ENCODE measurements around the gene PTS. TPM values are rescaled to one million over a fixed set of nuclear protein-coding genes. Genes with fewer than 3 reads are reported as not detected.

Gene PTS
- total RNA-seq, 1 donor from 2014 or later, result 108 TPM

GRCh38 chr11:112210890-112211289 is 15.3 kb upstream of the PTS start:
- H3K27ac ChIP-seq, result no peak overlapping the region
- H3K4me3 ChIP-seq, result no peak overlapping the region
- no peak overlapping the region for H2AFZ ChIP-seq (replicated peaks)
- no peak for DNase-seq (ENCODE audit: low spot score)
- H3K27me3 ChIP-seq, result peaks cover 31% of the 10 kb centered on the region
- TF ChIP-seq CTCF (IDR thresholded peaks at IDR 0.05), result no peak
- no peak for TF ChIP-seq EZH2 (IDR thresholded peaks at IDR 0.05)
- no peak for TF ChIP-seq EZH2phosphoT487 (IDR thresholded peaks at IDR 0.05)
- H3K4me1 ChIP-seq, result no peaks in the 10 kb centered on the region
- H3K9me3 ChIP-seq (ENCODE audit: low read depth), result no peaks in the 10 kb centered on the region
- Mint-ChIP-seq H3K27ac (no peak overlapping the region), H3K4me3 (no peak overlapping the region), H3K36me3 (no peaks in the 10 kb centered on the region), H3K27me3 (ENCODE audit: insufficient read depth, low read depth) (no peaks in the 10 kb centered on the region), H3K4me1 (no peaks in the 10 kb centered on the region), H3K9me3 (peaks cover 3% of the 10 kb centered on the region)
- no peaks in the 10 kb centered on the region for H4K20me1 ChIP-seq (ENCODE audit: low read depth)
- H3K79me2 ChIP-seq (ENCODE audit: low read depth), result no peaks in the 10 kb centered on the region
- H3K4me2 ChIP-seq, result no peak overlapping the region
- no peaks in the 10 kb centered on the region for H3F3A ChIP-seq (ENCODE audit: low read depth)
- no peaks in the 10 kb centered on the region for H3K36me3 ChIP-seq
- H3K9ac ChIP-seq, result no peak overlapping the region

GRCh38 chr11:112211536-112211935 is 14.7 kb upstream of the PTS start:
- no peak for DNase-seq (ENCODE audit: low spot score)

GRCh38 chr11:112212290-112212689 is 13.9 kb upstream of the PTS start:
- H3K27me3 Mint-ChIP-seq (ENCODE audit: insufficient read depth, low read depth), result no peaks in the 10 kb centered on the region
- no peak for DNase-seq (ENCODE audit: low spot score)
- no peaks in the 10 kb centered on the region for H3K36me3 Mint-ChIP-seq
- no peaks in the 10 kb centered on the region for H3K4me1 Mint-ChIP-seq
- Histone ChIP-seq H3K4me2 (no peak overlapping the region), H3K4me3 (no peak overlapping the region), H3K27me3 (peaks cover 31% of the 10 kb centered on the region), H3K36me3 (no peaks in the 10 kb centered on the region), H3K9ac (no peak overlapping the region), H3F3A (ENCODE audit: low read depth) (no peaks in the 10 kb centered on the region), H3K79me2 (ENCODE audit: low read depth) (no peaks in the 10 kb centered on the region), H2AFZ (replicated peaks) (no peak overlapping the region), H3K4me1 (no peaks in the 10 kb centered on the region), H4K20me1 (ENCODE audit: low read depth) (no peaks in the 10 kb centered on the region), H3K9me3 (ENCODE audit: low read depth) (no peaks in the 10 kb centered on the region), H3K27ac (no peak overlapping the region)
- TF ChIP-seq CTCF (IDR thresholded peaks at IDR 0.05), result no peak
- no peak for TF ChIP-seq EZH2phosphoT487 (IDR thresholded peaks at IDR 0.05)
- TF ChIP-seq EZH2 (IDR thresholded peaks at IDR 0.05), result no peak
- H3K9me3 Mint-ChIP-seq, result no peaks in the 10 kb centered on the region
- no peak overlapping the region for H3K27ac Mint-ChIP-seq
- H3K4me3 Mint-ChIP-seq, result no peak overlapping the region

More at GRCh38 chr11:112211536-112211935, 14.7 kb upstream of the PTS start:
- Histone ChIP-seq H3F3A (ENCODE audit: low read depth) (no peaks in the 10 kb centered on the region), H3K36me3 (no peaks in the 10 kb centered on the region), H3K79me2 (ENCODE audit: low read depth) (no peaks in the 10 kb centered on the region), H3K27ac (no peak overlapping the region), H3K9me3 (ENCODE audit: low read depth) (no peaks in the 10 kb centered on the region), H3K4me3 (no peak overlapping the region), H3K4me1 (no peaks in the 10 kb centered on the region), H4K20me1 (ENCODE audit: low read depth) (no peaks in the 10 kb centered on the region), H2AFZ (replicated peaks) (no peak overlapping the region), H3K27me3 (peaks cover 31% of the 10 kb centered on the region), H3K4me2 (no peak overlapping the region), H3K9ac (no peak overlapping the region)
- Mint-ChIP-seq H3K9me3 (peaks cover 3% of the 10 kb centered on the region), H3K4me3 (no peak overlapping the region), H3K36me3 (no peaks in the 10 kb centered on the region), H3K4me1 (no peaks in the 10 kb centered on the region), H3K27me3 (ENCODE audit: insufficient read depth, low read depth) (no peaks in the 10 kb centered on the region), H3K27ac (no peak overlapping the region)
- TF ChIP-seq EZH2 (IDR thresholded peaks at IDR 0.05) (no peak), EZH2phosphoT487 (IDR thresholded peaks at IDR 0.05) (no peak), CTCF (IDR thresholded peaks at IDR 0.05) (no peak)

Data from neural progenitor cell (in vitro differentiated cells).